HG03064 (cell line): ENCODE results near the gene EFNA1.

Source experiments
- ATAC-seq: cut with Tn5 transposase; IDR thresholded peaks from one replicate; pipeline ENCODE4 v1.9.1; 2021; ENCODE audit warnings: low read depth; ENCODE audit not compliant: unreplicated experiment

The EFNA1 gene

DNA sequence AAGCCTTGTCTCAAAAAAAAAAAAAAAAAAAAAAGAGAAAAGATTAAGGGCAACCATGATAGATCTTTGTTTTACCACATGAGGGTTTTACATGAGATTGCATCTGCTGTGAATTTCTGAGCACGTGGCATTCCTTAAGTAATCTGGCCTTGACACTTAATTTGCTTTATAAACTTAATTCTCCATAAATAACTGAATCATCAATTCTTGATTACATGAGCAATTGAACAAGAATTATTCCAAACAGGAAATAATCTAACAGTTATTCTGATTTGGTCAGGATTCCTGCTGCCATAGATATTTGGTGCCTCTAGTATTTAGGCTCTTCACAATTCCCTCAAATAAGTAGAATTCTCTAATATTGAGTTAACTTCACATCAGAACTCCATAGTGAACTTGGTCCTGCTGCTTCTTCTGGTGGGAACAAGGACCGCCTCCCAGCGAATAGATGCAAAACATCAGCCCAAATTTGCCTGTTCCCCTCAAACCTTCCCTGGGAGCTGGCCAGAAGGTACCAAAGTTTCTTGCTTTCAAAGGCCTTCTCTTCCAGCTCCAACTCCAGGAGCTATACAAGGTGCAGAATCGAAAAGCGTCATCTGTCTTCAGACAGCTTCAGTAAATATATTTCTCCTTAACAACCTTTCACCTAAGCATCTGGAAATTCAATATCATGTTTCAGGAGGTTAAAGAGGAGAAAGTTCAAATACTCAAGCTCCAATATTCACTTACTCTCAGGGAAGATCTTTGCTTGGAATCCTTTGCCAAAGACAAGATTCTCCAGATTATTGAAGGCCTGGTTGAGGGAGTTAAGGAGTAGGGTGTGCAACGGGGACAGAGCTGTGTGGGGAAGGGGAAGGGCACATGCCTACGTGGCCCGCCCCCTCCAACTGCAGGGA, 44.4 kb downstream of the EFNA1 start:
- peak; percentile 24 for ATAC-seq

DNA sequence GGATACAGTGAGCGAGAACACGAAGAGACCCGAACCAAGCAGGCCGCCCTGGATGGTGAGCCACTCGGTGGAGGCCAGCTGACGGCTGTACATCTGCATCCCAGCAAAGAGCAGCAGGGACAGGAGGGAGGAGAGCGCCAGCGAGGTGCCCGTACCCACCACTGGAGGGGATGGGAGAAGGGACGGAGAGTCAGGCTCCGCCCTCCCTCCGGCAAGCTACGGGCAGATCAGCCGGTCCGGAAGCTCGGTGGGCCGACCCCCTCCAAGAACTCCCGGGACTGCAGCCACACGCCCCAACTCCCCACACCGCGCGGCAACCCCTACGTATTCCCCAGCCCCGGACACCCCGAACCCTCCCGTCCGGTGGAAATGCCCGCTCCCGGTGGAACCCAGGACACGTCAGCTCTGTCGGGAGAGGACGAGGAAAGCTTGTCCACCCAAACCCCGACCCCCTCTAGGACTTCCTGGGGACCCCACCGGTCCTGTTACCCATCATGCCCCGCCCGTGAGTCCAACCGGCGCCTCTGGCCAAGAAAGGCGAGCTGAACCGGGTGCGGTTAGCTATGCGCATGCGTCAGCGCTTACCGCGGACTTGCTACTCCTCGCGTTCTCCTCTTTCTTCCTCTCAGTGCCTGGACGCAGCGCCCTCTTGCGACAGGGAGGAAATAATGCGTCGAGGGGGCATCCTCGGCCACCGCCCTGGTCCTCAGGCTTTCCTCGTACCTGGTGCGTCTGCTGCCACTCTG, 45.2 kb downstream of the EFNA1 start, which contains the start of gene KRTCAP2:
Gene KRTCAP2 (minus strand): TSS at position 573 of the 746 bp plus-strand sequence. CDS start 80 bp downstream, at position 493.
- peak; percentile 51 for ATAC-seq

DNA sequence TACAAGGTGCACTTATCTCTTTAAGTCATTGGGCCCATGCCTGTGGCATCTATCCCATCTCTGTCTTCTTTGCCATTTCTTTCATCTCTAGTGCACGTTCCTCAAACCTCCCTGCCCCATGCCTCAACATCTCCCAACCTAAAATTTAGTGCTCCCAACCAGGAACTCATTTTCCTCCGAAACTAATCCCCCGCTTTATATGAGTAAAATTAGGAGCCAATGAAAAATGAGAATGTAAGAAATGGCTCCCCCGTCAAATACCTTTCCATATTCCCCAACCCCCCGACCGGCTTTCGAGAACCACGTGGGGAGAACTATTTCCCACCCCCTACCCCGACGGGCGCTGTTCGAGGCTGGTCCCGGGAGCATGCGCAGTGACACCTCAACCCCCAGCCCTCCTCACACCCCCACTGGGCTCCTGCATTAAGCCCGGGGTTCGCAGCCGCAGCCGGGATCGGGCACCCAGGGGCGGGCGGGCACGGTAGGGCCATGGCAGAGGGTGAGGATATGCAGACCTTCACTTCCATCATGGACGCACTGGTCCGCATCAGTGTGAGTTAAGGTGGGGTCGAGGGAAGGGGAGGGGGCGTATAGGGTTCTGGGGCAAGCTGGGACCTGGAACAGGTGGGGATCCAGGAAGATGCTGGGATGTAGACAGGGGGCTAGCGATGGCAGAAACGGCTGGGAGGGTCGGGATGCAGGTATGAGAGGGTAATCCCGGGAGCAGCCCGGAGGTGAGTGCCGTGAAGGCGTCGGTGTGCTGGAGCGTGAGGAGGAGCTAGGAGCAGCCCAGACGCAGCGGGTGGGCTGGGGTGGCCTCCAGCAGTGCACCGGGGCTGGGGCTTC, 46.0 kb downstream of the EFNA1 start, which contains the start of gene TRIM46:
Gene TRIM46 (plus strand): TSS at position 372 of the 846 bp plus-strand sequence. CDS start 118 bp downstream, at position 490.
- peak; percentile 24 for ATAC-seq

DNA sequence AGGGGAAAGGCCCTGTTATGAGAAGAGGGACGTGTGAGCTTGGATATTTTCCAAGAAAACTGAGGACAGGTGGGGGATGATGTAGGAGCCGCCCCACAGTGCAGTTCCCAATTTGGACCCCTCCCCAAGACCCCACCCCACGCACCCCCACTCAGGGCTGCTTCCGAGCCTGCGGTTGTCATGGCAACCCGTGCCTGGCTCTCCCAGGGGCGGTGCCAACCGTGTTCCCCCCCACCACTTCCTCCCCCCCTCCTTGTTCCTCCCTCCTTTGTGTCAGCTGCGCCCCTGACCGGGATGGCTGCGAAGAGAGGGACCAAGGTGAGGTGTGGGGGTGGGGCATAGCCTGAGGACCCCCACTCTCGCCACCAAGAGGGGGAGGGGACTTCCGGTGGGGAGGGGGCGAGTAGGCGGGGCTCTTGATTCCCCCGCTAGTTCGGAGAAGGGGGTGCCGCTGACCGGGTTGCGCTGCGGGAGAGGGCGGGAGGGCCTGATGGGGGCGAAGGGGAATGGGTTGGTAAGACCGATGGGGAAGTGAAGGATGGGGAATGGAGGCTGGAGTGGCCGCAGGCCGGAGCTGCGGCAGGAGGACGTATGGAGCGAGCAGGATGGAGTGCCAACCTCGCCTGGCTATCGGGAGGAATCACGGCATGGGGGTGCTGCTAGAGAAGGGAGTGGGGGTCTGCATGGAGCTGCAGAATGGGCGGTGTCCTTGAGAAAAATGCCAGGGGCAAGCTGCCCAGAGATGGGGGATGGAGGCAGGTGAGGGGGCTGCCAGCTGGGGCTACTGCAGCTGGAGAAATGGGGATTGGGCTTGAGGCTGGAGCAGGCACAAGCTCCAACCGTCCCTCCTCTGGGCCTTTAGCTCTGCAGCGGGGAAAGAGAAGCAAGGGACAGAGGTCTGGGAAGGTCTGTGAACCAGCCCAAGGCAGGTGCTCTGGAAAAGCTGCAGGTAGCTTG, 46.9 kb downstream of the EFNA1 start:
- no peak for ATAC-seq

DNA sequence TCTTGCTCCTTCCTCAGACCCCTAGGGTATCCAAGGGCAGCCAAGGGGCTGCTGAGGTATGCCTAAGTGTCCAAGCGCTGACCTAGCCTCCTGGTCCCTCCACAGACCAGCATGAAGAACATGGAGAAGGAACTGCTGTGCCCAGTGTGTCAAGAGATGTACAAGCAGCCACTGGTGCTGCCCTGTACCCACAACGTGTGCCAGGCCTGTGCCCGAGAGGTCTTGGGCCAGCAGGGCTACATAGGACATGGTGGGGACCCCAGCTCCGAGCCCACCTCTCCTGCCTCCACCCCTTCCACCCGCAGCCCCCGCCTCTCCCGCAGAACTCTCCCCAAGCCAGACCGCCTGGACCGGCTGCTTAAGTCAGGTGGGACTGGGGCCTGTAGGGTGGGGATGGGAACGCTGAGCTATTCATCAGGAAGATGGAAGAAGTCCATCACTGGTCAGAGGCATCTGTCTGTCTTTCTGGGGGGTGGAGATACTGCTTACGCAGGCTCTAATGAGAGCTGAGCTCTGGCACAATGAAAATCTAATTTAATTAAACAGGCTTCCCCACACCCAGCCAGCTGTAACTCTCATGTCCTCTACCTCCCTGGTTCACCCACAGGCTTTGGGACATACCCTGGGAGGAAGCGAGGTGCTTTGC, 47.7 kb downstream of the EFNA1 start:
- ATAC-seq, result no peak

DNA sequence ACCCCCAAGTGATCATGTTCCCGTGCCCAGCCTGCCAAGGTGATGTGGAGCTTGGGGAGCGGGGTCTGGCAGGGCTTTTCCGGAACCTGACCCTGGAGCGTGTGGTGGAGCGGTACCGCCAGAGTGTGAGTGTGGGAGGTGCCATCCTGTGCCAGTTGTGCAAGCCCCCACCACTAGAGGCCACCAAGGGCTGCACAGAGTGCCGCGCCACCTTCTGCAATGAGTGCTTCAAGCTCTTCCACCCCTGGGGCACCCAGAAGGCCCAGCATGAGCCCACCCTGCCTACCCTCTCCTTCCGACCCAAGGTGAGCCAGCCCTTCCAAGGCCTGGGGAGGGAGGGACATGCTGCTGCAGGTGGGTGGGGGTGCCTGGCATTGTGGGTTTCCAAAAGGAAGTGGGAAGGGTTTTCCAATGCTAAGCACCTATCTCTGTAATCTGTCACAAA, 48.3 kb downstream of the EFNA1 start:
- ATAC-seq, result no peak

DNA sequence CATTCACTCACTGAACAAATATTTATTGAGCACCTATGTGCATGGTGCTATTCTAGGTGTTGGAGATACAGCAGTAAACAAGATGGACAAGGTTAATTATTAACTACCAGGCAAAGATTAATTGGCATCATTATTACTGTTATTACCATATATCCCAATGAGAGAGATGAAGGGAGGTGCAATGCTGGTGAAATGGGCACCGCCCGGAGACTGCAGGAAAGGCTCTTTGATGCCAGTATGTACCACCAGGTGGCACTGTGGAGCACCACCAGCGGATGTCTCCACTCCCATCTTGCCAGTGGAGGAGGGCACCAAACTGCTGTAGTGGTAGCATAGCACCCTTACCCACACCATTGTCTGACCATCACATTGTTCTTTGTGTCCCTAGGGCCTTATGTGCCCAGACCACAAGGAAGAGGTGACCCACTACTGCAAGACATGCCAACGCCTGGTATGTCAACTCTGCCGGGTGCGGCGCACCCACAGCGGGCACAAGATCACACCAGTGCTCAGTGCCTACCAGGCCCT, 48.9 kb downstream of the EFNA1 start:
- no peak for ATAC-seq

DNA sequence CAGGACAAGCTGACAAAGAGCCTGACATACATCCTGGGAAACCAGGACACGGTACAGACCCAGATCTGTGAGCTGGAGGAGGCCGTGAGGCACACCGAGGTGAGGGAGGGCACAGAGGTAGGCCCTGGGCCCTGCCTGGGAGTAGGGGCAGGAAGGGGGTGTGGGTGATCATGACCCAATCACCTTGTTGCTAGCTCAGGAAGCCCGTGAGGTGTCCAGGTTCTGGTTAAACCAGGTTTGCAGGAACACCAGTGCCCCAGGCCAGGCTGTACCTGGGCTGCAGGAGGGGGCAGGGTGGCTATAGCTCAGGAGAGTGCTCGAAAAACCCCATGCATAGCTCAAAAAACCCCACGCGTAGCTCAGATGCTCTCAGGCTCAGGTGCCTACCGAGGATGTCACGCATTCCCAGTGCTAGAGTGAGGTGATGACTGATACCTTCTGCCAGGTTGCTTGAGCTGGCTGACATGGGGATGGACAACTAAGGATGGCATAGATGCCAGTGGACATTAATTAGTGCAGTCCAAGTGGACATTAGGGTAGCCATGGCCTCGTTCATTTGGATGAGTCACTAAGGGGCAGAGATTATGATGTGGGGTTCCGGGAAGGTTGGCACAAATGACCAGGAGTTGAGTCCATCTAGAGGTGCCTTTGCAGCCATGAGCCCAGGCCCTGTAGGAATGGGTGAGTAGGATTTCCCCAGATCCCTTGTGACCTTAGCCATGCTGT, 49.7 kb downstream of the EFNA1 start:
- no peak for ATAC-seq

DNA sequence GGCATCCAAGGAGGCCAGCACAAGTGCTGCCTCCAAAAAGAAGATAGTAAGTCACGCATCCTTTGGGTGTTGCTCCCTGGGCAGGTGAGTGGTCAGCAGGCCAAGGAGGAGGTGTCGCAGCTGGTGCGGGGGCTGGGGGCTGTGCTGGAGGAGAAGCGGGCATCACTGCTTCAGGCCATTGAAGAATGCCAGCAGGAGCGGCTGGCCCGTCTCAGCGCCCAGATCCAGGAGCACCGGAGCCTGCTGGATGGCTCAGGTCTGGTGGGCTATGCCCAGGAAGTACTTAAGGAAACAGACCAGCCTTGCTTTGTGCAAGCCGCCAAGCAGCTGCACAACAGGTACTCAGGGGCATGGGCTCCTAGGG, 50.2 kb downstream of the EFNA1 start:
- no peak for ATAC-seq

DNA sequence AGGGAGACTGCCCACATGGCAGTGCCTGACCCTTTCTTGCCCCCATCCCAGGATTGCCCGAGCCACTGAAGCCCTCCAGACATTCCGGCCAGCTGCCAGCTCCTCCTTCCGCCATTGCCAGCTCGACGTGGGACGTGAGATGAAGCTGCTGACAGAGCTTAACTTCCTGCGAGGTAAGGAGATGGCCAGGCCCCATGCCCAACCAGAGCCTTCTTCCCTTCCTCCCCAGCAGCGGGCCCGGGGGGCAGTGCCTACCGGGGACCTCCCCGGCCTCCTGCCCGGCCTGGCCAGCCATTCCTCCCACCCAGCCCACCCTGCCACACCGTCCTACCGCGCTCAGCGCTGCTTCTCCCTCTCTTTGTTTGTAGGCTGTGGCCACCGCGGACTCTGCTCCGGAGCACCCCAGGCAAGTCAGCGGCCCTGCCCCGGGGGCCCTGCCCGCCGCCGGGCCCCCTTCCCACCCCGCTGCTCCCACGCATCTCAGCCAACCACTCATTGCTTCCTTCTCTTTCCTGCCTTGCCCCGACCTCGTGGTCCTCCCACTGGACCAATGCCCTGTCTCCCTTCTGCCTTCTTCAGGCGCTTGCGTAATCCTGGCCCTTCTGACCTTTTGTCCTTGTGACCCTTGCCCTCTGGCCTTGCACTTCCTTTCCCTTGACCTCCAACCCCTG, 50.9 kb downstream of the EFNA1 start:
- ATAC-seq, result no peak

DNA sequence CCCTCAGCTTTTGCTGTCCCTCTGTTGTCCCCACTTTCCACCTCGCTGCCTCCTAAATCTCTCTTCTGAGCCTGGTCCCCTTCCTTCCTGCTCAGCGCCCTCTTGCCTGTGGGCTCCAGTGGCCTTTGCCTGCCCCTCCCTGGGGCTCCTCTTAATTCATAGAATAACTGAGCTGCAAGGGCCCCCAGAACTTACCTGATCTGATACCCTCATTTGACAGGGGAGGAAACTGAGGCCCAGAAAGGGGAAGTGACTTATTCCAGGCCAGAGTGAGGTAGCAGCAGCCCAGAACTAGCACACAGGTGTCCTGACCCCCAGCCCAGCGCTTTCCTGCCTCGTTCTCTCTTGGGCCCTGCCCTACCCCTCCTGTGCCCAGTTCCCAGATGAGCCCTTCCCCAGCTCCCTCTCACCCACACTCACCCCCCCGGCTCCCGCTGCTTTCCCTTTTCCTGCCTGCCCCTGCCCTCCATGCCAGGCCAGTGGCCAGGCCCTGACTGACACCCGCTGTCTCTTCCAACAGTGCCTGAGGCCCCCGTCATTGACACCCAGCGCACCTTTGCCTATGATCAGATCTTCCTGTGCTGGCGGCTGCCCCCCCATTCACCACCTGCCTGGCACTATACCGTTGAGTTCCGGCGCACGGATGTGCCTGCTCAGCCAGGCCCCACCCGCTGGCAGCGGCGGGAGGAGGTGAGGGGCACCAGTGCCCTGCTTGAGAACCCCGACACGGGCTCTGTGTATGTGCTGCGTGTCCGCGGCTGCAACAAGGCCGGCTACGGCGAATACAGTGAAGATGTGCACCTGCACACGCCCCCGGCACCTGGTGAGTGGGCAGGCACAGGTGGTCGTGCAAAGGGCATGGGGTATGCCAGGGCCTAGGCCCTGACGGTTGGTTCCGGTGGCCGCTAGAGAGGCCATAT, 51.7 kb downstream of the EFNA1 start:
- no peak for ATAC-seq

DNA sequence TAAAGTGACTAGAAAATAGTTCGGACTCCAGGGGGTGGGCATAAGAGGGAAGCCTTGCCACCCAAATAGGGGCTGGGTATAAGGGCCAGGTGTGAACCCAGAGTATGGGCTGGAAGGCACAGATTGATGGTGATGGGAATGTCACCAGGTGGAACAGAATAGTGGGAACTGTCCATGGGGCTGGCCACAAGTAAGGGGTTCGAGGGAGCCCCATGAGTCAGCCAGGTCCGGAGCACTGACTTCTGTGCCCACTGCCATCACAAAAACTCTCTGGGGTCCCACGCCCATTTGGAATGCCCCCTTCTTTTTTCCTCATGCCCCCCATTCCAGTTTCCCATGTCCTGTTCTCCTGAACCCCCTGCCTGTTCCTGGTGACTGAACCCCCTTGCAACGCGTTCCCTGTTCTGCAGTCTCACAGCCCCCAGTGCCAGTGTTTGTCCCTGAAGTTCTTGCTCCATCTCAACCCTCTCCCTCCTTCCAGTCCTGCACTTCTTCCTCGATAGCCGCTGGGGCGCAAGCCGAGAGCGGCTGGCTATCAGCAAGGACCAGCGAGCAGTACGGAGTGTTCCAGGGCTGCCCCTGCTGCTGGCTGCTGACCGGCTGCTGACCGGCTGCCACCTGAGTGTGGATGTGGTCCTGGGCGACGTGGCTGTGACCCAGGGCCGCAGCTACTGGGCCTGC, 53.8 kb downstream of the EFNA1 start:
- no peak for ATAC-seq

DNA sequence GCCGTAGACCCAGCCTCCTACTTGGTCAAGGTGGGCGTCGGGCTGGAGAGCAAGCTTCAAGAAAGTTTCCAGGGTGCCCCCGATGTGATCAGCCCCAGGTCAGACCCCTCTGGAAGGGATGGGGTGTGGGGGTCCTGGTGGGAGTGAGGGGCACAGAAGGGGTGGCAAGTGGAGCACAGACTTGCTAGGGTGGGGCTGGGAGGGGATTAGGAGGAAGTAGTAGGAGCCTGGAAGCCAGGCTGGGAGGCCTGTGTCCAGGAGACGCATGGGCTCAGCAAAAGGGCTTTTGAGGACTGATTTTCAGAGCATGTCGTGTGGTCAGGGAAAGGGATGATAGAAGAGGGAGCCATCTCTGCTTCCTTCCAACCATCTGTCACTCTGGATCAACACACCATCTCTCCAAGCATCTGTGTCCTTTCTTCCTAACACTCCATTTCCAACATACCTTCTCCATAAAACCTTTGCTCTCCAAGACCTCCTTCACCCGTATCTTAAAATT, 54.4 kb downstream of the EFNA1 start:
- no peak for ATAC-seq

DNA sequence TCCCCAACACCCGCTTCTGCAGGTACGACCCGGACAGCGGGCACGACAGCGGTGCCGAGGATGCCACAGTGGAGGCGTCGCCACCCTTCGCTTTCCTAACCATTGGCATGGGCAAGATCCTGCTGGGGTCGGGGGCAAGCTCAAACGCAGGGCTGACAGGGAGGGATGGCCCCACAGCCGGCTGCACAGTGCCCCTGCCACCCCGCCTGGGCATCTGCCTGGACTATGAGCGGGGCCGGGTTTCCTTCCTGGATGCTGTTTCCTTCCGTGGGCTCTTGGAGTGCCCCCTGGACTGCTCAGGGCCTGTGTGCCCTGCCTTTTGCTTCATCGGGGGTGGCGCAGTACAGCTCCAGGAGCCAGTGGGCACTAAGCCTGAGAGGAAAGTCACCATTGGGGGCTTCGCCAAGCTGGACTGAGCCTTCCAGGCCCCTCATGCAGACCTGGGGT, 56.1 kb downstream of the EFNA1 start:
- ATAC-seq, result no peak

DNA sequence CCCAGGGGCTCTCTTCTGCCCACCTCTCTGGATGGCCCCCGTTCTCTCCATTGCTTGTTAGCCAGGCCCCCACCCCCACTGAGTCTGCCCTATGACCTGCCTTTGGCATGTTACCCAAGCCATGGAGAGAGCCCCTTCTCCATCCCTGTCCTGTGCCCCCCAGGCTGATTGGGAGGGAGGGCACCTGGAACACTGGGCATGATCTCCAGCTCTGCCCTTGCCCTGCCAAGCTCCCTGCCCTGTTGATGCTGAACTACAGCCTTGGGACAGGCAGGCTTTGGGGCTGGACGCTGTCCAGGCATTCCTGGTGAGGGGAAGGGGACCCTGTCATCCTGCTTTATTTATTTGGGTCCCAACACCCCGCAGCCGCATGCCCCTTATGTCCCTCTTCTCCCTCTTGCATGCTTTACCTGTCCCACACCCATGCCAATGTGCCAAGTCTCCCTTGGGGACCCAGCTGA, 56.7 kb downstream of the EFNA1 start:
- ATAC-seq, result no peak
